Mesenchymal stem cell (in vitro differentiated cells and primary cell): Measurements from ENCODE around the gene EPS15.

Source experiments
- DNase-seq: peaks from one replicate; pipeline ENCODE4 v3.0.0-alpha.2; 2013
- H2AFZ ChIP-seq: one replicate; pipeline ENCODE4 v1.6.1; 2013; ENCODE audit warnings: low read depth, mild to moderate bottlenecking, control low read depth, inconsistent platforms, low read length, moderate library complexity
- H2AK5ac ChIP-seq: 2 replicates; pipeline ENCODE4 v1.6.1; 2013; ENCODE audit warnings: low read length, moderate library complexity, mild to moderate bottlenecking, inconsistent platforms; ENCODE audit not compliant: severe bottlenecking
- H2BK120ac ChIP-seq: one replicate; pipeline ENCODE4 v1.6.1; 2013; ENCODE audit warnings: low read depth, mild to moderate bottlenecking, inconsistent platforms, low read length, moderate library complexity
- H2BK12ac ChIP-seq, 2 experiments: one replicate each; pipeline ENCODE4 v1.6.1; 2013; ENCODE audit warnings: inconsistent platforms in 2 of 2, low read length in 2 of 2, mild to moderate bottlenecking in 2 of 2, moderate library complexity in 2 of 2, control low read depth in 1 of 2
- H2BK15ac ChIP-seq: one replicate; pipeline ENCODE4 v1.6.1; 2013; ENCODE audit warnings: mild to moderate bottlenecking, low read depth, inconsistent platforms; ENCODE audit not compliant: poor library complexity, severe bottlenecking
- H2BK5ac ChIP-seq: 2 replicates; pipeline ENCODE4 v1.6.1; 2013; ENCODE audit warnings: low read depth, mild to moderate bottlenecking, low read length, control low read depth, inconsistent platforms; ENCODE audit not compliant: poor library complexity, severe bottlenecking
- H3K14ac ChIP-seq, 2 experiments: one replicate each; pipeline ENCODE4 v1.6.1; 2013; ENCODE audit warnings: inconsistent platforms in 2 of 2, low read length in 2 of 2, control low read depth in 1 of 2, mild to moderate bottlenecking in 1 of 2, moderate library complexity in 1 of 2
- H3K18ac ChIP-seq, 2 experiments: one replicate each; pipeline ENCODE4 v1.6.1; 2013; ENCODE audit warnings: inconsistent platforms in 2 of 2, low read length in 2 of 2, control low read depth in 1 of 2, low read depth in 1 of 2, mild to moderate bottlenecking in 1 of 2
- H3K23ac ChIP-seq, 2 experiments: one replicate each; pipeline ENCODE4 v1.6.1; 2013; ENCODE audit warnings: inconsistent platforms in 2 of 2, low read length in 2 of 2, mild to moderate bottlenecking in 2 of 2, moderate library complexity in 2 of 2, control low read depth in 1 of 2
- H3K27ac ChIP-seq: 2 replicates; pipeline ENCODE4 v1.5.1; 2013; ENCODE audit warnings: mild to moderate bottlenecking, moderate library complexity, low read length, control low read depth, inconsistent platforms; ENCODE audit not compliant: poor library complexity, severe bottlenecking
- H3K27me3 ChIP-seq, 2 experiments: 2 replicates each; pipeline versions ENCODE4 v1.6.1 to v1.7.0; 2013; ENCODE audit warnings: low read length in 2 of 2, mild to moderate bottlenecking in 2 of 2, moderate library complexity in 2 of 2, control low read depth in 1 of 2, inconsistent platforms in 1 of 2; ENCODE audit not compliant: control insufficient read depth in 1 of 2, insufficient read depth in 1 of 2
- H3K36me3 ChIP-seq, 2 experiments: 2 replicates each; pipeline versions ENCODE4 v1.6.1 to v1.7.0; 2013; ENCODE audit warnings: low read length in 2 of 2, control low read depth in 1 of 2, inconsistent platforms in 1 of 2, low read depth in 1 of 2, mild to moderate bottlenecking in 1 of 2; ENCODE audit not compliant: insufficient read depth in 2 of 2, control insufficient read depth in 1 of 2
- H3K4ac ChIP-seq, 2 experiments: one replicate each; pipeline ENCODE4 v1.6.1; 2013; ENCODE audit warnings: inconsistent platforms in 2 of 2, low read length in 2 of 2, mild to moderate bottlenecking in 2 of 2, moderate library complexity in 2 of 2, control low read depth in 1 of 2, low read depth in 1 of 2
- H3K4me1 ChIP-seq: 2 replicates; pipeline ENCODE4 v1.6.1; 2013; ENCODE audit warnings: low read depth, low read length, control low read depth; ENCODE audit not compliant: control insufficient read depth, insufficient read depth
- H3K4me2 ChIP-seq: 2 replicates; pipeline ENCODE4 v1.6.1; 2013; ENCODE audit warnings: low read length, mild to moderate bottlenecking, inconsistent platforms; ENCODE audit not compliant: poor library complexity, severe bottlenecking
- H3K4me3 ChIP-seq, 2 experiments: 2 replicates each; pipeline versions ENCODE4 v1.5.1 to v1.7.0; 2013; ENCODE audit warnings: low read length in 2 of 2, mild to moderate bottlenecking in 2 of 2, control low read depth in 1 of 2, low read depth in 1 of 2; ENCODE audit not compliant: insufficient read depth in 1 of 2
- H3K79me1 ChIP-seq: replicated peaks from 2 replicates; pipeline ENCODE4 v1.6.1; 2013; ENCODE audit warnings: mild to moderate bottlenecking, control low read depth, low read length, inconsistent platforms; ENCODE audit not compliant: poor library complexity, severe bottlenecking
- H3K9ac ChIP-seq: 2 replicates; pipeline ENCODE4 v1.7.0; 2013; ENCODE audit warnings: mild to moderate bottlenecking, low read length, moderate library complexity
- H3K9me3 ChIP-seq: 2 replicates; pipeline ENCODE4 v1.7.0; 2013; ENCODE audit warnings: mild to moderate bottlenecking, low read length; ENCODE audit not compliant: control insufficient read depth
- H4K8ac ChIP-seq: one replicate; pipeline ENCODE4 v1.6.1; 2013; ENCODE audit warnings: inconsistent platforms, mild to moderate bottlenecking, low read length, moderate library complexity
- H4K91ac ChIP-seq: one replicate; pipeline ENCODE4 v1.6.1; 2013; ENCODE audit warnings: mild to moderate bottlenecking, low read length, inconsistent platforms
- WGBS: methylation state at CpG from one replicate; pipeline ENCODE4 v1.1.7; 2013; ENCODE audit warnings: mixed read lengths; 5-methylcytosine and 5-hydroxymethylcytosine counted together

EPS15 gene

DNA sequence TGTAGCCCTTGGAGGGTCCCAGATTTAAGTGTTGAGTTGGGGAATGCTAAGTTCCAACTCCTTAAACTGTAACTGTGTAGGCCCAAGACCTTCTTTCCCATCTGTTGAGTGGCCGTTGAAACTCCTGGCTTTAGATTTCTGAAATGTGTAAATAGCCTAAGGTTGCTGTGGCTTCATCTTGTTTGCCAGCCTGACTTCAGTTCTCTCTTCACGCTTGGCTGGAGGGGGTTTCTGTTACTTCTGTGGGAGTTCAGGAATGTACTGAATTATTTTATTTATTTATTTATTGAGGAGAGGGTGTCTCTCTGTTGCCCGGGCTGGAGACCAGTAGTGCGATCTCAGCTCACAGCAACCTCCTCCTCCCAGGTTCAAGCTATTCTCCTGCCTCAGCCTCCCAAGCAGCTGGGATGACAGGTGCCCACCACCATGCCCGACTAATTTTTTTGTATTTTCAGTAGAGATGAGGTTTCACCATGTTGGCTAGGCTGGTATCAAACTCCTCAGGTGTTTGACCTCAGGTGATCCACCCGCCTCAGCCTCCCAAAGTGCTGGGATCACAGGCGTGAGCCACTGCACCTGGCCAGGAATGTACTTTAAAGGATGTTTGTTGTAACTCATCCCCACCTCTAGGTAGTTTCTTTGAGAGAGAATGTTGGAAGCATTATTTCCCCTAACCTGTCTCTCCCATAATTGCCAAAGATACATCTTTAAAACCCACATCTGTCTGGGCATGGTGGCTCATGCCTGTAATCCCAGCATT lies 194.6 kb downstream of the EPS15 start:
- H3K9ac ChIP-seq = no peak overlapping the region
- 94% methylated on average over 5 of the region's 7 CpGs for WGBS
- H3K79me1 ChIP-seq = no peaks in the 10 kb centered on the region

DNA sequence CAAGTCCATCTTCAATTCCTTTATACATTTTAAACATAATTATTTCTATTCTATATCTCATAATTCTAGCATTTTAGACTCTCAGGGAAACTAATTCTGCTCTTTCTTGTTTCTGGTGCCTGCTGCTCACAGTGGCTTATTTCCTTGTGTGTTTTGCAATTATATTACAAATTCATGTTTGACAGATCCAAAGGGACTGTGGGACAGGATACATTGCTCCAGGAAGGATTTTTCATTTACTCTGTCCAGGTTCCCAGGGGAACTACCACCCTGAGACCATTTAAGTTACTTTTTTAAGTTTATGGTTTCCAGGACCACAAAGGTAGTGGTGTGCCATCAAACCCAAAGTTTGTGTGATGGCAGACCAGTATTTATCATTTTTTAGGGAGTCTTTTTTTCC lies 195.3 kb downstream of the EPS15 start:
- Histone ChIP-seq H3K27me3 (no peaks in the 10 kb centered on the region), H3K79me1 (no peaks in the 10 kb centered on the region), H3K9me3 (no peaks in the 10 kb centered on the region), H3K14ac (no peak overlapping the region), H2AK5ac (peak overlapping the region; percentile 15), H4K8ac (no peak overlapping the region), H3K23ac (no peak overlapping the region), H2BK15ac (no peak overlapping the region), H2BK12ac (no peak overlapping the region), H2AFZ (no peak overlapping the region), H3K4ac (no peak overlapping the region), H2BK5ac (no peak overlapping the region), H3K4me3 (no peak overlapping the region), H3K27ac (peak overlapping the region; percentile 81), H4K91ac (no peak overlapping the region), H3K4me2 (no peak overlapping the region), H3K18ac (no peak overlapping the region), H3K36me3 (no peaks in the 10 kb centered on the region), H3K4me1 (peaks cover 5% of the 10 kb centered on the region), H3K9ac (no peak overlapping the region), H2BK120ac (no peak overlapping the region)
- DNase-seq = no peak

More for the DNA sequence above, 194.6 kb downstream of the EPS15 start:
- H4K91ac ChIP-seq = no peak overlapping the region
- peak overlapping the region; percentile 49 for H2AK5ac ChIP-seq
- no peak overlapping the region for H4K8ac ChIP-seq
- H3K14ac ChIP-seq = no peak overlapping the region
- H2BK120ac ChIP-seq = no peak overlapping the region
- no peak overlapping the region for H3K23ac ChIP-seq
- H3K4ac ChIP-seq = no peak overlapping the region
- H2BK5ac ChIP-seq = peak overlapping the region; percentile 20
- no peak overlapping the region for H2AFZ ChIP-seq
- no peaks in the 10 kb centered on the region for H3K27me3 ChIP-seq
- H3K4me2 ChIP-seq = no peak overlapping the region
- H3K9me3 ChIP-seq = no peaks in the 10 kb centered on the region
- H2BK12ac ChIP-seq = no peak overlapping the region
- no peak overlapping the region for H2BK15ac ChIP-seq
- H3K4me3 ChIP-seq = no peak overlapping the region
- DNase-seq = no peak
- peaks cover 11% of the 10 kb centered on the region for H3K4me1 ChIP-seq
- H3K27ac ChIP-seq = peak overlapping the region; percentile 81
- no peaks in the 10 kb centered on the region for H3K36me3 ChIP-seq
- no peak overlapping the region for H3K18ac ChIP-seq

DNA sequence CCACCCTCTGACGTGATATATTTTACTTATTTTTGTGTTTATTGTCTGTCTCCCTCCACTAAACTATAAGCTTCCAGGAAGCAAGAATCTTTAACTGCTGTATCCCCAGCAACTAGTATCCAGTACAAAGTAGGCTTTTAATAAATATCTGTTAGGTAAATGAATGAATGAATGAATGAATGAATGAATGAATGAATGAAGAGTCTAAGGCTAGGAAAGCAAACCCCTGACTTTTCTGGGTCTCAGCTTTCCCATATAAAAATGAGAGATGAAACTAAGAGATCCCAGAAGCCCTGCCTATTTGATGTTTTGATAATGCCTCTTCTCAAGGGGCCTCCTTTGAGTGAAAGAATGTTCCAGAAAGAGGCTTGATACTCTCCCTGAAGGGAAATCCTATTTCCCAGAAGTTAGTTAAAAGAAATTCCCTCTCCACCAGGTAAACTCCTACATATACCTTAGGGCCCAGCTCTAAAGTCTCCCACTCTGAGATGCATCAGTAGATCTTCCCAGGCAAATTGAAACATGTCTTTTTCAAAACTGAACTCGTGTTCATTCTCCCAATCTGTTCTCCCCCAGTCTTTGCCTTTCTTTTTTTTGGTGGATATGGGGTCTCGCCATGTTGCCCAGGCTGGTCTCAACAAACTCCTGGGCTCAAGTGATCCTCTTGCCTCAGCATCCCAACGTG lies 196.5 kb downstream of the EPS15 start:
- peaks cover 9% of the 10 kb centered on the region for H3K4me1 ChIP-seq
- 86% methylated on average over 3 of the region's 4 CpGs for WGBS
- H3K9ac ChIP-seq = no peak overlapping the region
- no peak overlapping the region for H3K18ac ChIP-seq
- H3K23ac ChIP-seq = no peak overlapping the region
- no peak overlapping the region for H3K4me2 ChIP-seq
- no peak overlapping the region for H3K4me3 ChIP-seq
- H2AFZ ChIP-seq = no peak overlapping the region
- peak overlapping the region; percentile 2 for H4K8ac ChIP-seq
- no peak overlapping the region for H3K14ac ChIP-seq
- no peaks in the 10 kb centered on the region for H3K9me3 ChIP-seq
- no peak overlapping the region for H4K91ac ChIP-seq
- no peaks in the 10 kb centered on the region for H3K36me3 ChIP-seq
- H3K27ac ChIP-seq = no peak overlapping the region
- no peak overlapping the region for H2BK120ac ChIP-seq
- no peak overlapping the region for H3K4ac ChIP-seq
- no peak overlapping the region for H2BK15ac ChIP-seq
- no peak for DNase-seq
- H3K79me1 ChIP-seq = no peaks in the 10 kb centered on the region
- H3K27me3 ChIP-seq = no peaks in the 10 kb centered on the region
- H2BK12ac ChIP-seq = no peak overlapping the region
- H2BK5ac ChIP-seq = no peak overlapping the region
- H2AK5ac ChIP-seq = peak overlapping the region; percentile 75

DNA sequence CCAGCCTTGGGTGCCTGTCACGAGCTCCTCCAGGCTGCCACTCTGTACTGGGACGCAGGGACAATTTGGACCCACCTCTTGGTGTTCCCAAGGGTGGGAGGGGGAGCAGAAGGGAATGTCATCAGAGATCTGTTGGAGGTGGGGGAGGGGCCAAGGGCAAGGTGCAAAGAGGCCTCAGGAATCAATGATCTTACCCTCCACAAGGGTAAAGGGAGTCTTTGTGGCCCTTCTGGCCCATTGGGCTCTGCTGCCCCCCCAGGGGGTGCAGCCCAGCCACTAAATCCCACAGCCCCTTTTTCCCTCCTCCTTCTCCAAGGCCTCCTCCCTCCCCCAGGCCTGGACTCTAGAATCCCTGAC lies 197.2 kb downstream of the EPS15 start:
- H3K79me1 ChIP-seq = no peaks in the 10 kb centered on the region
- WGBS = 86% methylated on average over 1 of the region's 2 CpGs
- H2BK15ac ChIP-seq = no peak overlapping the region
- no peak overlapping the region for H2BK5ac ChIP-seq
- H3K27ac ChIP-seq = no peak overlapping the region
- H2AK5ac ChIP-seq = peak overlapping the region; percentile 57
- H3K4me2 ChIP-seq = no peak overlapping the region
- H3K27me3 ChIP-seq = no peaks in the 10 kb centered on the region
- H3K4me3 ChIP-seq = no peak overlapping the region
- no peaks in the 10 kb centered on the region for H3K9me3 ChIP-seq
- H3K4me1 ChIP-seq = peaks cover 15% of the 10 kb centered on the region
- no peak overlapping the region for H3K18ac ChIP-seq
- no peaks in the 10 kb centered on the region for H3K36me3 ChIP-seq
- no peak overlapping the region for H3K23ac ChIP-seq
- H4K8ac ChIP-seq = no peak overlapping the region
- H3K4ac ChIP-seq = no peak overlapping the region
- H2BK12ac ChIP-seq = peak overlapping the region in 1 of 2 experiments; percentile 54
- H4K91ac ChIP-seq = no peak overlapping the region
- H3K14ac ChIP-seq = no peak overlapping the region
- no peak for DNase-seq
- H2BK120ac ChIP-seq = no peak overlapping the region
- H3K9ac ChIP-seq = no peak overlapping the region
- H2AFZ ChIP-seq = no peak overlapping the region
